Uterus (tissue), 4 donors: ENCODE measurements around the gene GPN2. TPM values are rescaled to one million over a fixed set of nuclear protein-coding genes. Genes with fewer than 3 reads are reported as not detected.

ENCODE experiments used
- DNase-seq, 2 donors: peaks; one replicate each; pipeline ENCODE4 v3.0.0-alpha.2; 2019 to 2020
- H3K27ac ChIP-seq, 2 donors: fragments of 200-600 bp; sonication (generic); 1 replicate in 1 of 2; 2 replicates in 1 of 2; pipeline ENCODE4 v1.5.1; 2016 to 2018
- H3K27me3 ChIP-seq, 2 donors: fragments of 200-600 bp; sonication (generic); one replicate each; pipeline ENCODE4 v1.5.1; 2018 to 2019; ENCODE audit warnings: control low read depth in 1 of 2
- H3K36me3 ChIP-seq, 2 donors: fragments of 200-600 bp; sonication (generic); one replicate each; pipeline ENCODE4 v1.5.1; 2019; ENCODE audit warnings: control low read depth in 1 of 2
- H3K4me1 ChIP-seq, 2 donors: fragments of 200-600 bp; sonication (generic); one replicate each; pipeline ENCODE4 v1.5.1; 2018 to 2019; ENCODE audit warnings: control low read depth in 1 of 2
- H3K4me3 ChIP-seq, 2 donors: fragments of 200-600 bp; sonication (generic); 1 replicate in 1 of 2; 2 replicates in 1 of 2; pipeline ENCODE4 v1.5.1; 2018 to 2019; ENCODE audit warnings: mild to moderate bottlenecking in 1 of 2
- H3K9me3 ChIP-seq, 2 donors: fragments of 200-600 bp; sonication (generic); one replicate each; pipeline ENCODE4 v1.5.1; 2019; ENCODE audit warnings: control low read depth in 1 of 2
- CTCF ChIP-seq, 4 experiments: fragments of 200-600 bp in 2 of 4; fragments of 450-650 bp in 2 of 4; sonication (generic) in 2 of 4; IDR thresholded peaks; one replicate each; pipeline ENCODE4 v1.5.1; 2016 to 2019; ENCODE audit warnings: antibody characterized with exemption in 4 of 4, mild to moderate bottlenecking in 2 of 4, moderate library complexity in 1 of 4
- POLR2A ChIP-seq, 2 donors: fragments of 450-650 bp; IDR thresholded peaks; one replicate each; pipeline ENCODE4 v1.6.1; 2016; ENCODE audit warnings: antibody characterized with exemption in 2 of 2, mild to moderate bottlenecking in 1 of 2, moderate library complexity in 1 of 2
- intact Hi-C: fragments of 100-400 bp; cut with DNase I; formaldehyde crosslinking; loops from one replicate; pipeline ENCODE4 v1.15.1; 2023; ENCODE audit warnings: low total_unique reads
- total RNA-seq, 4 donors: library from RNA; depleted of rRNA in 3 of 4; stranded (reverse); fragments of >200 nt in 3 of 4; gene quantifications; one replicate each; pipeline versions ENCODE4 v1.1.0 to v1.2.4, GENCODE V29; 2014 to 2023
- donor health status: DM: yes; HTN: yes; CAD: no.

GPN2 gene
- total RNA-seq, 4 donors from 2014 or later = 3.5 to 21.7 (median 11.4) TPM

GRCh38 chr1:26900815-26901511 is 10.9 kb upstream of the GPN2 start:
- Histone ChIP-seq H3K9me3 (no peaks in the 10 kb centered on the region), H3K4me1 (no peaks in the 10 kb centered on the region), H3K27me3 (no peaks in the 10 kb centered on the region), H3K36me3 (no peaks in the 10 kb centered on the region), H3K4me3 (peak overlapping the region; percentile 77), H3K27ac (peak overlapping the region; percentile 80 to 89)
- DNase-seq = no peak
- TF ChIP-seq POLR2A (IDR thresholded peaks at IDR 0.05) (no peak), CTCF (IDR thresholded peaks at IDR 0.05) (no peak)
- intact Hi-C loops = no loop called here

GRCh38 chr1:26900001-26900814 is 10.1 kb upstream of the GPN2 start, which contains the start of gene GPATCH3:
GPATCH3 (minus strand) TSS chr1:26900467; CDS start chr1:26900442, 25 bp downstream.
- Histone ChIP-seq H3K9me3 (no peaks in the 10 kb centered on the region), H3K27me3 (no peaks in the 10 kb centered on the region), H3K4me1 (no peaks in the 10 kb centered on the region), H3K27ac (peak within 1 kb of the TSS; percentile 80 to 89), H3K4me3 (peak within 1 kb of the TSS; percentile 77), H3K36me3 (no peaks in the 10 kb centered on the region)
- TF ChIP-seq CTCF (IDR thresholded peaks at IDR 0.05) = no peak
- TF ChIP-seq POLR2A (IDR thresholded peaks at IDR 0.05) = peak in 1 of 2 donors; percentile 43
- intact Hi-C loops = no loop called here
- peak; percentile 93 to 94 for DNase-seq

- intact Hi-C loops = no loop called here
- H3K36me3 ChIP-seq = no peaks in the 10 kb centered on the region
- H3K9me3 ChIP-seq = no peaks in the 10 kb centered on the region
These were observed 7.3 kb upstream of the GPN2 start for GRCh38 chr1:26897351-26897750.

GRCh38 chr1:26894263-26894662 is 4.2 kb upstream of the GPN2 start:
- no peaks in the 10 kb centered on the region for H3K27me3 ChIP-seq
- no peaks in the 10 kb centered on the region for H3K4me1 ChIP-seq
- no peak for TF ChIP-seq CTCF (IDR thresholded peaks at IDR 0.05)
- TF ChIP-seq POLR2A (IDR thresholded peaks at IDR 0.05) = no peak
- no peaks in the 10 kb centered on the region for H3K9me3 ChIP-seq
- no peak overlapping the region for H3K27ac ChIP-seq
- no peak overlapping the region for H3K4me3 ChIP-seq
- intact Hi-C loops = no loop called here
- no peaks in the 10 kb centered on the region for H3K36me3 ChIP-seq
- DNase-seq = no peak

More at GRCh38 chr1:26897351-26897750, 7.3 kb upstream of the GPN2 start:
- DNase-seq = no peak
- Histone ChIP-seq H3K27ac (no peak overlapping the region), H3K27me3 (no peaks in the 10 kb centered on the region), H3K4me1 (no peaks in the 10 kb centered on the region), H3K4me3 (no peak overlapping the region)
- TF ChIP-seq CTCF (IDR thresholded peaks at IDR 0.05) (no peak), POLR2A (IDR thresholded peaks at IDR 0.05) (no peak)

- Histone ChIP-seq H3K36me3 (no peaks in the 10 kb centered on the region), H3K9me3 (no peaks in the 10 kb centered on the region), H3K4me1 (no peaks in the 10 kb centered on the region), H3K27me3 (no peaks in the 10 kb centered on the region), H3K27ac (peak overlapping the region; percentile 85 to 89), H3K4me3 (peak overlapping the region; percentile 73 to 79)
- DNase-seq = no peak
- intact Hi-C loops = no loop called here
- no peak for TF ChIP-seq POLR2A (IDR thresholded peaks at IDR 0.05)
- no peak for TF ChIP-seq CTCF (IDR thresholded peaks at IDR 0.05)
These were observed 349 bp upstream of the GPN2 start for GRCh38 chr1:26890467-26890796.
